ENCODE measurements around the gene NLRC5. TPM values are rescaled to one million over a fixed set of nuclear protein-coding genes. Genes with fewer than 3 reads are reported as not detected.

Gene NLRC5
- total and polyA plus RNA-seq, 2 donors (not counting 3 experiments of a cell fraction or from before 2014, with no cell fraction given), result 7.4 to 26.3 TPM

DNA sequence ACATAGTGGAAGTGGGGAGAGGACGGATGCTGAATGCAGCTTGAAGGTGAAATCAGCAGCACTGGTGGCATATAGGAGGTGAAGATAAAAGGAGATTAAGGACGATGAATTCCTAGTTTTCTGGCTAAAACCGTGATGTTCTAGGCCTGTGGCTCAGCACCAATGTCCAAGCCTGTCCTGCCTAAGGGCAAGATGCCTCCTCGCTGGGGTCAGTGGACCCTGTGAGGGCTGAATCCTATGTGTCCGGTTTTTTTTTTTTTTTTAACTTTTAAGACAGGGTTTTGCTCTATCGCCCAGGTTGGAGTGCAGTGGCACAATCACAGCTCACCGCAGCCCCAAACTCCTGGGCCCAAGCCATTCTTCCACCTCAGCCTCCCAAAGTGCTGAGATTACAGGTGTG is 115.8 kb downstream of the NLRC5 start:
- H3K4me1 ChIP-seq (ENCODE audit: control insufficient read depth, extremely low read depth, insufficient read depth, low read length), result no peaks in the 10 kb centered on the region
- FAIRE-seq, result no peak
- ChIA-PET POLR2A (no interaction called here), CTCF (interaction anchor here (1.1 to 5.9 kb wide), 2 partner anchors 9 to 12 kb away, joined by 4 to 48 read pairs; partner anchors contain the start of gene CPNE2)
- no peak overlapping the region for H3K27ac ChIP-seq (ENCODE audit: insufficient read depth, low read depth, low read length)
- no peak for DNase-seq (ENCODE audit: low read depth, low spot score)
- no peaks in the 10 kb centered on the region for H3K9me1 ChIP-seq (replicated peaks; ENCODE audit: control insufficient read depth, extremely low read depth, insufficient read depth, low read length)
- H3K36me3 ChIP-seq (ENCODE audit: control insufficient read depth in 2 of 2, extremely low read depth in 1 of 2, insufficient read depth in 2 of 2, low read length in 2 of 2), result no peaks in the 10 kb centered on the region
- no peak for TF ChIP-seq POLR2AphosphoS5 (IDR thresholded peaks at IDR 0.05; ENCODE audit: insufficient read depth, low read depth, low read length)
- no peak for TF ChIP-seq MYC (IDR thresholded peaks at IDR 0.05; ENCODE audit: low read depth, low read length)
- TF ChIP-seq JUN (IDR thresholded peaks at IDR 0.05; ENCODE audit: borderline replicate concordance, insufficient read depth, insufficient read length, low read depth), result no peak
- no peak for TF ChIP-seq GATA2 (IDR thresholded peaks at IDR 0.05; ENCODE audit: insufficient read depth, insufficient read length, low read depth, low read length)
- TF ChIP-seq, protein P1, sequence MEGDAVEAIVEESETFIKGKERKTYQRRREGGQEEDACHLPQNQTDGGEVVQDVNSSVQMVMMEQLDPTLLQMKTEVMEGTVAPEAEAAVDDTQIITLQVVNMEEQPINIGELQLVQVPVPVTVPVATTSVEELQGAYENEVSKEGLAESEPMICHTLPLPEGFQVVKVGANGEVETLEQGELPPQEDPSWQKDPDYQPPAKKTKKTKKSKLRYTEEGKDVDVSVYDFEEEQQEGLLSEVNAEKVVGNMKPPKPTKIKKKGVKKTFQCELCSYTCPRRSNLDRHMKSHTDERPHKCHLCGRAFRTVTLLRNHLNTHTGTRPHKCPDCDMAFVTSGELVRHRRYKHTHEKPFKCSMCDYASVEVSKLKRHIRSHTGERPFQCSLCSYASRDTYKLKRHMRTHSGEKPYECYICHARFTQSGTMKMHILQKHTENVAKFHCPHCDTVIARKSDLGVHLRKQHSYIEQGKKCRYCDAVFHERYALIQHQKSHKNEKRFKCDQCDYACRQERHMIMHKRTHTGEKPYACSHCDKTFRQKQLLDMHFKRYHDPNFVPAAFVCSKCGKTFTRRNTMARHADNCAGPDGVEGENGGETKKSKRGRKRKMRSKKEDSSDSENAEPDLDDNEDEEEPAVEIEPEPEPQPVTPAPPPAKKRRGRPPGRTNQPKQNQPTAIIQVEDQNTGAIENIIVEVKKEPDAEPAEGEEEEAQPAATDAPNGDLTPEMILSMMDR (IDR thresholded peaks at IDR 0.05; ENCODE audit: extremely low read depth in 1 of 2, insufficient read depth in 1 of 2, low read depth in 1 of 2, low read length in 2 of 2), result no peak
- TF ChIP-seq POLR2A (IDR thresholded peaks at IDR 0.05; ENCODE audit: low read depth, low read length), result no peak
- no peak for TF ChIP-seq EZH2 (IDR thresholded peaks at IDR 0.05; ENCODE audit: borderline replicate concordance, low read depth, low read length, severe bottlenecking)
- TF ChIP-seq, protein P2, sequence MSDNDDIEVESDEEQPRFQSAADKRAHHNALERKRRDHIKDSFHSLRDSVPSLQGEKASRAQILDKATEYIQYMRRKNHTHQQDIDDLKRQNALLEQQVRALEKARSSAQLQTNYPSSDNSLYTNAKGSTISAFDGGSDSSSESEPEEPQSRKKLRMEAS (IDR thresholded peaks at IDR 0.05; ENCODE audit: insufficient read depth, insufficient read length), result no peak
- no peak for TF ChIP-seq FOS (IDR thresholded peaks at IDR 0.05; ENCODE audit: borderline replicate concordance, insufficient read depth, low read length)
- H4K20me1 ChIP-seq (replicated peaks; ENCODE audit: control insufficient read depth, extremely low read depth, insufficient read depth, low read length), result no peaks in the 10 kb centered on the region
- dilution Hi-C loops (cut with MboI; ENCODE audit: extremely low pct_ligation_motif_present, low sequenced_read_pairs) (no loop called here), intact Hi-C loops (cut with micrococcal nuclease) (no loop called here)
- H3K27me3 ChIP-seq (ENCODE audit: control insufficient read depth in 2 of 2, insufficient read depth in 2 of 2, low read length in 2 of 2), result no peaks in the 10 kb centered on the region
- peaks cover 10% of the 10 kb centered on the region for H3K79me2 ChIP-seq (ENCODE audit: control insufficient read depth, insufficient read depth, low read length)
- H3K9ac ChIP-seq (replicated peaks; ENCODE audit: extremely low read depth, insufficient read depth, low read length), result no peak overlapping the region
- H3K4me2 ChIP-seq (ENCODE audit: insufficient read depth, low read length), result no peak overlapping the region
- no peaks in the 10 kb centered on the region for H3K9me3 ChIP-seq (replicated peaks; ENCODE audit: control insufficient read depth, insufficient read depth, low read length)
- H2AFZ ChIP-seq (ENCODE audit: low read depth, low read length), result no peak overlapping the region
- BruUV-seq (replicated peaks), result no TSS peak
- H3K4me3 ChIP-seq (replicated peaks in 1 of 3; ENCODE audit: insufficient read depth in 1 of 3, low read depth in 1 of 3, low read length in 3 of 3), result no peak overlapping the region

Measured in endothelial cell of umbilical vein (primary cell).